PC-3 (cell line): Measurements from ENCODE around the gene FBXO48.

ENCODE experiments used
- EZH2 ChIP-seq: fragments of 300-600 bp; sonication (generic); IDR thresholded peaks from one replicate; pipeline ENCODE4 v1.6.1; 2017; ENCODE audit warnings: antibody characterized with exemption, mild to moderate bottlenecking, low read length; ENCODE audit not compliant: unreplicated experiment
- EZH2phosphoT487 ChIP-seq: fragments of 300-600 bp; sonication (generic); IDR thresholded peaks from 2 replicates; pipeline ENCODE4 v1.6.1; 2018; ENCODE audit warnings: mild to moderate bottlenecking, antibody characterized with exemption, low read length, borderline replicate concordance
- TF ChIP-seq, protein P1 (sequence below): fragments of 300-600 bp; sonication (generic); conservative IDR thresholded peaks from 2 replicates; pipeline ENCODE4 v1.5.1; 2017; ENCODE audit warnings: antibody characterized with exemption, low read depth, mild to moderate bottlenecking, low read length

DNA sequence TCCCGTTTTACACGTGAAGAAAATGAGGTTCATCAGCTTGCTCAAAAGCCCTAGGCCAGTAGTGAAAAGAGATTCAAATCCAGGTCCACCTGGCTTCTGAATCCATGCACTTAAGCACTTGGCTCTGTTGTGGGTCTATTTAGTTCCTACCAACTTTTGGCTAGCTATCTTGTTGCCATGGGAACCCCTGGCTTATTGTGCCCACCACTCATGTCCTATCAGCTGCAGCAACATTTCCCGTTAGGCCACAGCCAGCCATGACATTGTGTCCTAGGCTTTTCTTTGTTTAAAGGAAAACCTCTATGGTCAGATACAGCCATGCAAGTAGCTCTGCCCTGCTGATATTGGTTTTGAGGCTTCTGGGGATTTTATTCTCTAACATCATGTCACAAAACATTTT lies 52.2 kb downstream of the FBXO48 start:
- TF ChIP-seq, protein P1, sequence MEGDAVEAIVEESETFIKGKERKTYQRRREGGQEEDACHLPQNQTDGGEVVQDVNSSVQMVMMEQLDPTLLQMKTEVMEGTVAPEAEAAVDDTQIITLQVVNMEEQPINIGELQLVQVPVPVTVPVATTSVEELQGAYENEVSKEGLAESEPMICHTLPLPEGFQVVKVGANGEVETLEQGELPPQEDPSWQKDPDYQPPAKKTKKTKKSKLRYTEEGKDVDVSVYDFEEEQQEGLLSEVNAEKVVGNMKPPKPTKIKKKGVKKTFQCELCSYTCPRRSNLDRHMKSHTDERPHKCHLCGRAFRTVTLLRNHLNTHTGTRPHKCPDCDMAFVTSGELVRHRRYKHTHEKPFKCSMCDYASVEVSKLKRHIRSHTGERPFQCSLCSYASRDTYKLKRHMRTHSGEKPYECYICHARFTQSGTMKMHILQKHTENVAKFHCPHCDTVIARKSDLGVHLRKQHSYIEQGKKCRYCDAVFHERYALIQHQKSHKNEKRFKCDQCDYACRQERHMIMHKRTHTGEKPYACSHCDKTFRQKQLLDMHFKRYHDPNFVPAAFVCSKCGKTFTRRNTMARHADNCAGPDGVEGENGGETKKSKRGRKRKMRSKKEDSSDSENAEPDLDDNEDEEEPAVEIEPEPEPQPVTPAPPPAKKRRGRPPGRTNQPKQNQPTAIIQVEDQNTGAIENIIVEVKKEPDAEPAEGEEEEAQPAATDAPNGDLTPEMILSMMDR, result no peak
- TF ChIP-seq EZH2, result no peak
- no peak for TF ChIP-seq EZH2phosphoT487
